EL (cell line): Measurements from ENCODE around the gene GNAL.

Experiments used
- DNase-seq: peaks from one replicate; pipeline ENCODE4 v3.0.0-alpha.2; 2016

Gene GNAL

DNA sequence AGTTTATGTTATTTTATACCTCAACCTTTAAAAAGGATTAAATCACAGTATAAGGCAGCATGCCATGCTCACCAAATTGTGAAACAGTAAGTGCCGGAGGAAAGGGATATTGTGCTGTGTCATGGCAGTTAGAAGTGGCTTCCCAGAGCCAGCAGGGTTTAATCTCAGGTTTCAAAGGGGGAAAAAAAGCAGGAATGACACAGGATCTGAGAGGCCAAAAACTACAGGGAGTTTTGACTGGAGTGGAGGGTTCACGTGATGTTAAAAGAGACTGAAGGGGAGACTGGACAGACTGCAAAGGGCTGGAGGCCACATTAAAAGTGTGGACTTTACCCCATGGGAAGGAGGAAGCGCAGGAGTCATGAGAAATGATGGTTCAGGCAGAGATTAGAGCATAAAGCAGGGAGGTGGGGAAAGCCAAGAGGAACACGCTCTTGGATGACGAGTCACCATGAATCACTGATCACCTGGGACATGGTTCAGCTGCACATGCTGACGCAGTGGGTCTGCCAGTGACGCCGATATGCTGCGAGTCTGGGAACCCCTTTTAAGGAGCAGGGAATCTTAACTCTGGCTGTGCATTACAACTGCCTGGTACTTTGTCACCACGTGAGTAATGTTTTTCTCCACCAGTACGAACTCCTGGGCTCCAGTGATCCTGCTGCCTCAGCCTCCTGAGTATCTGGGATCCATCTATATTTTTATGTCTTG, 168.3 kb downstream of the GNAL start:
- DNase-seq = peak; percentile 94

DNA sequence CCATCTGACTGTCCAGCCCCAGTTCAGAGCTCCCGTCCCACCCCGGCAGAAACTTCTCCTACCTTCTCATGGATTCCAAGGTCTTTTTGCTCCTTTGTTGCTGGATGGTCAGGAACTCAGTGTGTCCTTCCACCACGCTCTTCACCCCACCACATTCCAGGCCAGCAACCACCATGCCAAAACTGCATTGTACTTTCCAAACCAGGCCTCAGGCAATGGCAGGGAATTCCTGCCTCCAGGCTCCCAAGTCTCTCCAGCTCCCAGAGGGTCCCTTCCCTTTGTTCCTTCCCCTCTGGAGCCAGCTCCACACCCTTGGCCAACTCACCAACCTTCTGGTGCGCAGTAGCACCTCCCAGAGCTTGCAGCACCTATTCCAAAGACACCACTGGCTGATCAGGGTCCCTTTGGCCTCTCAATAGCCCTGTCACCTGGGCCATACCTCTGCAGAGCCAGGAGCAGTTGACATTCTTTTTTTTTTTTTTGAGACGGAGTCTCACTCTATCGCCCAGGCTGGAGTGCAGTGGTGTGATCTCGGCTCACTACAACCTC, 170.3 kb downstream of the GNAL start:
- peak; percentile 18 for DNase-seq

DNA sequence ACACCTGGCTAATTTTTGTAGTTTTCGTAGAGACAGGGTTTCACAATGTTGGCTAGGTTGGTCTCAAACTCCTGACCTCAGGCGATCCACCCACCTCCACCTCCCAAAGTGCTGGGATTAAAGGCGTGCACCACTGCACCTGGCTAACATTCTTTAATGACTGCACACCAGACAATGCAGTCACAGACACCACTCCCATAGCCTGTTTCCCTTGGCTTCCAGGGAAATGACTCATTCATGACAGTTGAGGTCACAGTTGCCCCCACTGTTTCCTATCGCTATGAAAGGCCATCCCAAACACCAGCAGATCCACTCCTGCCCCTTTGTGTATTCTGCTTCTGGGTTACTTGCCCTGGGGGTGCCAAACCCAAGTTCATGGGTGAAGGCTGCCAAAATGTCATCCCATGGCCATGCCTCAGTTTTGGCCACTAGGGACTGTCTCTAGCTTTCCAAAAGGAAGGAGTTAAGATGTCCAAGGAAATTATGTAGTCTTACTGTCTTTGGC, 170.9 kb downstream of the GNAL start:
- DNase-seq = peak; percentile 87

DNA sequence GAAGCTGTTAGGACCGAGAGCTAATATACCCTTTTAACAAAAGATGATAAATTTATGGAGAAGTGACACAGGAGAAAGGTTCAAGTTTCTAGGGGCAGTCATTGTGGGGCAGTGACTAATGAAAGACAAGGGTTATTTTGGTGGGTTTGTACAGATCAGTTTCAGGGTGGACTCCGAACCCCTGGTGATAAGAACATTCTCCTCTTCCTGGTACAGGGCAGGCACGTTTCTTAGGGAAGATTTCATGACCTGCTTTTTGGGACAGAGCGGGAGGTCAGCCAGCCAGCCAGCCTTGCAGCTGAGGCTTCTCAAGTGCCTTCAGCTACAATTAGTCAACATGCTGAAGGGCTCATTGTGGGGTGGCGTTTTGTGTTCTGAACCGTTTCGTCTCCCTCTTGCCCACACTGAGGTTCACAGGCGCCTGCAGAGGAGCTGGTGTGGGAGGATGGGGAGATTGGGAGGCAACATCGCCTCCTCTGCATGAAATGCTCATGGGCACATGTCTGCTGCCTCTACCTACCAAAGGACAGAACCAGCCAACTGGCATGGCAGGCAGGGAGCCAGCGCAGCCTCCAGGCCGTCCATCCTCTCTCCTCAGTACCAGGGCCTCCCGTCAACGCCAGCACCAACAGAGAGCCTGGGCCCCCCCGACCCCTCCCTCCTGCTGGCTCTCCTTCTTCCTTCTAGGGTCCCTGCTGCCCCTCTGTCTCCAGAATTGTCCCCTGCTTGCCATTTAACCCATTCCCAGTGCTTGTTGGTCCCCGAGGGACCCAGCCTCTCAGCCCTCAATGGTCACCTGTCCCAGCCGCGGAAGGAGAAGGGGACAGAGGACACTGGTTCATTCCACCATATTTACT, 171.8 kb downstream of the GNAL start:
- no peak for DNase-seq

DNA sequence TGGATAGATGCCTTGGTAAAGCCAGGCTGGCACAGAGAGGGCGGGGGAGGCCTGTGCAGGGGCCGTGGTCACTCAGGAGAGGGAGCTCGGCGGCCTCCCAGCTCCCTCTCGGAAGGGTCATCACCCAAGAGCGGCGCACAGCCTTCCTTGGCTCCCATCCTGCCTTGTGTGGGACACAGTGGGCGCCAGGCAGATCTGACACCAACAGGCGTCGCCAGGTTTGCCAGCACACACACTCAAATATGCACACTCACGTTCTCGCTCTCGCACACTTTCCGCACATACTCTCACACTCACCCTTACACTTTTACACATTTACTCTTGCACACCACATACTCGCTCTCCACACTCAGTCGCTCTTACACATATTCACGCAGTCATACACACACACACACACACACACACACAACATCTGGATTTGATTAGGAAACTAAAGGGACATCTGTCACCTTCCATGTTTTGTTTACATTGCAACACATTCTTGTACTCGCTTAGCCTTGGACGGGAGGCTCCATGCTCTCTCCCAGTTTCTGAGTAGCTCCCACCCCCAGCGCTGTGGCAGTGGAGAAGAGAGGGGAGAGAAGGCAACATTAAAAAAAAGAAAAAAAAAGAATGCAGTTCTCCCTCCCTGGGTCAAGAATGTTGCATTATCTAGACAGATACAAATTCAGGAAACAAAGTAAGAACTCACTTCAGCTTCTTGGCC, 172.7 kb downstream of the GNAL start:
- DNase-seq = no peak

DNA sequence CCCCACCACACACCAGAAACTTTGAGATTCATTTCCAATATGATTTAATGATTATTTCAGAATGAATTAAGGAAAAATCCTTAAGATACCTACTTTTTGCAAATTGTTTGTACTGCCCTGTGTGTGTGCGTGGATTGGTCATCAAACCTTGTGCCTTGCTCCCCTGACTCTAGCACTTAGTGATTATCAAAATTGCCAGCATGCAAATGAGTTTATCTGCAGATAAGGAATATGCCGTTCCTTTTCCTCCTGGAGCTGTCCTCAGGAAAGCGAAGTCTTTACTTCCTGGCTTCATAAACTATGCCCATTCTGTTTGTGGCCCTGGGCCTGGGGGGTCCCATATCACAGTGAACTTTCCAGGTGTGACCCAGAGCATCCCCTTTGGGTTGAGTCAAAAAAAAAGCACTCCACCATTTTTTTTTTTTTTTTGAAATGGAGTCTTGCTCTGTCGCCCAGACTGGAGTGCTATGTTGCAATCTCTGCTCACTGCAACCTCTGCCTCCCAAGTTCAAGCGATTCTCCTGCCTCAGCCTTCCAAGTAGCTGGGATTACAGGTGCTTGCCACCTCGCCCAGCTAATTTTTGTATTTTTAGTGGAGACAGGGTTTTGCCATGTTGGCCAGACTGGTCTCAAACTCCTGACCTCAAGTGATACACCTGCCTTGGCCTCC, 173.5 kb downstream of the GNAL start:
- no peak for DNase-seq

DNA sequence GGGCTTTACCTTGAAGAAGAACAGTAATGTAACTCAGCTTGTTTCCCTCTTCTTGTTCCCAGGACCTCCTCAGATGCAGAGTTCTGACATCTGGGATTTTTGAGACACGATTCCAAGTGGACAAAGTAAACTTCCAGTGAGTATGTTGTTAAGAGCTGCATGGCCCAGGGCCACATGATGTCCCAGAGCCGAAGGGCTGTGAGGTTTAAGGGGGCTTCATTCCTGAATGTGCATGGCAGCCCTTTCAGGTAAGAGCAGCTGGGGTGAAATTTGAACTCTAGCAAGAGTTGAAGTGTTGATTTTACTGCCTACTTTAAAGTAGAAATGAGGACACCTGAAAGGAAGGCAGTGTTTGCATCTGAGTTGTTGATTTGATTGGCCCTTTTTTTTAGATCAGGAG, 175.4 kb downstream of the GNAL start:
- DNase-seq = no peak

DNA sequence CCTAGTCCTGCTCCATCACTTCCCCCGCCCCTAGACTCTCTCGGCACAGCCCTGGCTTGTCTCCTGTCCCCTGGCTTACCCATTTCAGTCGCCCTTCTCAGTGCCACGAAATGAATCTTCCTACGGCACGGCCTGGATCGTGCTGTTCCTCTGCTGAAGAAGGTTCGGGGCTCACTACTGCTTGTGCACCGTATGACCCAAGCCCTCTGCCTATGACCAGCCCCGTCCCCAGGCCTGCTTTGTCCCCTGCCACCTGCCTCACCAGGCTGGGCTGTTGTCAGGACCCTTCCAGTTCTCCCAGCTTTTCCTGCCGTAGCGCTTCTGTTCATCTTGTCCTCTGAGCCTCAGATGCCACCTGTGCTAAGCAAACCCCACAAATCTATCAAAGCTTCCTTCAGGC, 176.0 kb downstream of the GNAL start:
- DNase-seq = no peak

DNA sequence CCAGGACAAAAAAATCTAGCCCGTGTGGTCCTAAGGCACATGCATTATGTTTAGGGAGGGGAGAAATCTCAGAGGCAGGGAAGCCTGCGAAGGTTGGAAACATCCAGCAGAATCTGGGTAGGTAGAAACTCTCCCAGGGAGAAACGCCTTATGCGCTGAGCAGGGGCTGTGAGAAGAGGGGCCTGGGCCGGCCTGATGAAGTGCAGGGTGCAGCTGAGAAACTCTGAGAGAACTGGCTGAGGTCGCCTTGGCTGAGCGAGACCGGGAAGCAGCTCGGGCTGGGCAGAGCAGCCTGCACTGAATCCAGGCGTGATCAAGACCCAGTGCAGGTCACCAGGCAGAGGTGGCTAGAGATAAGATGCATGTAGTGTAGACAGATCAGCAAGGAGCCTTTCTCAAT, 177.3 kb downstream of the GNAL start:
- no peak for DNase-seq

DNA sequence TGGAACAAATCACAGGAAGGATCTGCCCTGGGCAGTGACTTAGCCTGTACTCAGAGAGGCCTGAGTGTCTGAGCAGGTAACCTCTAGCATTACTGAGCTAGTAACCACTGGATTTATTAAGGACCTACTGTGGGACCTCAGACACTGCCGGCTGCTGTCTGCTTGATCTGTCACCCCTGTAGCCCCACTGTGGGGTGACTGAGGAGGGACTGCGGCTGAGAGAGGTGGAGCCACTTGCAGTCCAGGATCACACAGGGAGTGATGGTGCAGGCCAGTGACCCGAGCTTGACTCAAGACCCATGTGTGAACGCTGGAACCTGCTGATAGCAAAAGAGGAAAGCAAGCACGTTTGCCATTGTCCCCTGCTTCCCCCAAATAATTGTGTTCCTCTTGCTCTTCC, 177.7 kb downstream of the GNAL start:
- DNase-seq = no peak

DNA sequence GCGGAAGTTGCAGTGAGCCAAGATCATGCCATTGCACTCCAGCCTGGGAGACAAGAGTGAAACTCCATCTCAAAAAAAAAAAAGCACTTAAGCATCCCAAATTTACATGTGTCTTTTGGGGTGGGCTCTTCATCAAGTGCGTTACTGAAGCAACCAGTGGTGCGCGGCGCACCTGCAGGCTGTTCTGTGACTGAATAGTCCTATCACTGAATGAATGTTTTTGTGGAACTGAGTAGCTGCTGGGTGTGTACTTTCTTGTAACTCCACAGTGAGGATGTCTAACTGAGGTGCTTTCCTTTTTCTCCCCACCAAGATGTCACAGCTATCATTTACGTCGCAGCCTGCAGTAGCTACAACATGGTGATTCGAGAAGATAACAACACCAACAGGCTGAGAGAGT, 179.2 kb downstream of the GNAL start:
- DNase-seq = no peak

DNA sequence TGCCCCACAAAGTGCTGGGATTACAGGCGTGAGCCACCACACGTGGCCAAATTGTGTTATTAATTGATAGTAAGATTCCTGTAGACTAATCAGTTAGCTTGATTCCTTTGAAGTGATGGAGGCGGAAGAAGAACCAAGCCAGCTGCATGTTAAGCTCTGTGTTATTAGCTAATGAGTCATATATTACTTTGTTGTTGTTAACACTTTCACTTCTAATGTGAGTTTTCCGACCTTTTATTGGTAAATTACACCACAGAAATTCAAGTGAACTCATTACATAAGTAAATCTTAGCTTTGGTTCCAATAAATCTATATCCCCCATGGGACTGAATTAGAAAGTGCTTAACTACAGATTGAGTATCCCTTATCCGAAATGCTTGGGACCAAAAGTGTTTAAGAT, 182.4 kb downstream of the GNAL start:
- no peak for DNase-seq

DNA sequence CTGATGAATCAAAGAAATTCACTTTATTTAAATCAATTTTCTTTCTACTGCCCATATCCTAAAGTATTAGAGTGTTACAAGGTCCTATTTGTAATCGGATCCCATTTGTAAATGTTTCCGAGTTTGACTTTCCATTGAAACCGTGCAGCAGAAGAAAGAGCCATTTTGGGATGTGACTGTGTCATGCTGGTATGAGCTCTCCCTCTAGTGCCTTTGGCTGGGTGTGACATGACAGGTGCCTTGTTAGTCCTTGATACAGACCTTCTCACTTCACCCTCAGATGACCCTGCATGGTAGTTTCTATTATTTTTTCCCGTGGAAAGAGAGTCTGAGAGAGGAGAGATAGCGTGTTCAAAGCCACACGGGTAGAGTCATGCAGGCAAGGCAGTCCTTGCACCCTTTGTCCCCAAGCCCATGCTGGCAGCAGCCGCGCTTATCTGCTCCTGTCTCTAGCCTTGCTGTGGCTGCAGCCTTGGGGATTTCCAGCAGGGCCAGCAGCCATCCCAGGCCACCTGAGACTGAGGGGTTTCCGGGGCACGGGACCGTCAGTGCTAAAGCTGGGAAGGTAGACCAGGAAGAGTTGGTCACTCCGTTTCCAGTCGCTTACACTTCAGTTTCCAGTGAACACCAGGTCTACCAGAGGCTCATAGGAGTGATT, 183.5 kb downstream of the GNAL start:
- peak; percentile 29 for DNase-seq

DNA sequence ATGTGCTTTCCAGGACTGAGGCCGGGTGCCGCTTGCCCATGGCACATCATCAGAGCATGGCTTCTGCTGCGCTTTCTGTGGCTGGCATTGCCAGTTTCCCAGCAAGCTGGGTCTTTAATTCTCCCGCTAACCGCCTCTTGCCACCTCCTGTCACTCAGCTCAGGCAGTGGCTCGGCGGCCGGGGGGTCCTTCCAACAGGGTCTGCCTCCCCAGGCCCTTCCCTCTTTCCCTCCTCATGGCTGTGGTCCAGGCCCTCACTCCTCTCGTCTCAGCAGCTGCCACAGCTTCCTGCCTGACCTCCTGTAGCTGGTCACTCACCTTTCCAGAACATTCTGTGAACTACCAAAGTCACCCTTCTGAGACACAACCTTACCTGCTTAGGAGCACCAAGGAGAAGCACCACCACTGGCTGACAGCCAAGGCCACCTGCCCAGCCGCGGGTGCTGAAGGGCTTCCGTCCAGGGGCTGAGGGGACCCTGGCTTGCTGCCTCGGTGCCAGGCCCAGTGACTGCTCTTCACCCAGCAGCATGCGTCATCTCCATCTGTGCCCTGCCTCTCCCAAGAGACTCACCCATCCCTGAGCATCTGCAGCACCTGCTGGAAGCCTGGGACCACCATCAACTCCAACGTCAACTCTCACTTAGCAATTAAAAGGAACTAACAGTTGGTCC, 184.7 kb downstream of the GNAL start:
- no peak for DNase-seq

DNA sequence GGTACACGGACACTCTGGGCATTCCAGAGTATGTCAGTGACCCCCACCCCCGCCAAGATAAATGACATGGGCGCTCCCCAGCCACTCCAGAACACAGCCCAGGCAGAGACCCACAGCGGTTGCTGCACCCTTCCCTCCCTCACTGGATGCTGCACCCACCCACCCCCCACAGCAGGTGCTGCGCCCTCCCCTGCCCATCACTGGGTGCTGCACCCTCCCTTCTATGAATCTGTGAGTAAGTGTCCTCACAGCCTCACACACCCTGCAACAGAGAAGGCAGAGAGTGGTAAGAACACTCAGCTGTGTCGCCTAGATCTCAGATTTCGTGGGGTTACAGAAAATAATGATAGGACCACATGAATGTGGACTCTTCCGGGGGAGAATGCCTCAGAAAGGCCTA, 185.6 kb downstream of the GNAL start:
- no peak for DNase-seq

DNA sequence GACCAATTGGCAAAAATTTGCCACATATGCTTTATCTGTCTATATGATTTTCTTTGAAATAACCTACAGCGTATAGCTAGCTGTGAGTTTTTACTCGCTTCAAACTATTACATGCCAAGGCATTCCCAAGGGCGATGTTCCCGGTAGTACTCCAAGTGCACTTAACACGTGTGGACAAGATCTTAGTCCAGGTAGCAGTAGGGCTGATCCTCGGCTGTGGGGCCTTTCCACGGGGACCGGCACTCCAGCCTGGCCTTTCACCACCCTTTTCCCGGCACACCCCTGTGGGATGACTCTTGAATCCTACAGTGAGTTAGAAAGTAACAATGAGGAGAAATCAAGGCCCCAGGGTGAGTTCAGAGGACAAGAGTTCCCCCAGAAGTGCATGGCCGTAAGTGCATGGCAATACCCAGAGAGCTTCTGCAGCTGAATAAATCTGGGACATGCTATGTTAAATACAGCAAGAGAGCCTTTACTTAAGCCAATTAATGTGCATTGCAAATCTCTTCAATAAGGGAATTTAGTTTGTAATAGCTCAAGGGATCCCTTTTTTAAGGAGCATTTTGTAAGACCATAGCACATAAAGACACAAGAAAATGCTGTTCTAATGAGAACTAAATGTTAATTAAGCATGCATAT, 188.6 kb downstream of the GNAL start:
- DNase-seq = no peak

DNA sequence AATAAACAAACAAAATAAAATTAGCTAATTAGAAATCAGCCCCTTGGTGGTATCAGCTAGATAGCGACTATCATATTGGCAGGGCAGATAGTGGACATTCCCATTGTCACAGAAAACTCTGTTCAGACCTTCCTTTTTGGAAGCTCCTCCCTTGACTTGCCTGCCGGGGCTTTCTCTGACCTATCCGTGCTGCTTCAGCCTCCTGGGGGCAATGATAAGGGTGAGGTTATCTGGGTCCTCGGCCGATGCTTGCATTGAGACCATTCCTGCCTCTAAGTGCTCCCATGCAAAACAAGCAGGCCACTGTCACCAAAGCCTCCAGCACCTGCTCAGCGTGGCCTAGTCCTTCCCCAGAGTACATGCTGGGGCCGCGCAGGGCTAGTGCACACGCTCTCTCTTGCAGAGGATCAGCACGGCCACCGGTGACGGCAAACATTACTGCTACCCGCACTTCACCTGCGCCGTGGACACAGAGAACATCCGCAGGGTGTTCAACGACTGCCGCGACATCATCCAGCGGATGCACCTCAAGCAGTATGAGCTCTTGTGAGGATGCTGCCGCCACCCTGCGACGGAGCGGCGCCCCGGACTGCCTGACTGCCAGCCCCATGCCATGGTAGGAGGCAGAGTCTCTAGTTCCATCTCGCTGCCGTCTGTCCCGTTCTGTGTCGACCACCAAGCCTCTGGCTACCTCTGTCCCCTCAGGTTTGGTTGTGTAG, 191.7 kb downstream of the GNAL start:
- DNase-seq = no peak

DNA sequence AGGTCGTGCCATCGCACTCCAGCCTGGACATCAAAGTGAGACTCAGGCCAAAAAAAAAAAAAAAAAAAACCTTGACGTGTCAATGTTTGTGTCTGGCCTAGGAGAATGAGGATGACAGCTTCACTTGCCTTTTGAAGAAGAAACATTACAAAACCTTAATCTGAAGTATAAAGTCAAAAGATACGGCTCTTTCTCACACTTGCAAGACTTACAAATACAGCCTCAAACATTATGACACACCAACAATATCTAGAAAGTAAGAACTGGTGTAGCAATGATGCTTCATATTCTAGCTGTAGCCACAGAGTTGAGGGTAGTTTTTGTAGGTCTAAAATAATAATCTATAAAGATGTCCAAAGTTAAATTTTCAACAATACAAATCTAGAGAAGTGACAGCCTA, 193.6 kb downstream of the GNAL start:
- DNase-seq = no peak

DNA sequence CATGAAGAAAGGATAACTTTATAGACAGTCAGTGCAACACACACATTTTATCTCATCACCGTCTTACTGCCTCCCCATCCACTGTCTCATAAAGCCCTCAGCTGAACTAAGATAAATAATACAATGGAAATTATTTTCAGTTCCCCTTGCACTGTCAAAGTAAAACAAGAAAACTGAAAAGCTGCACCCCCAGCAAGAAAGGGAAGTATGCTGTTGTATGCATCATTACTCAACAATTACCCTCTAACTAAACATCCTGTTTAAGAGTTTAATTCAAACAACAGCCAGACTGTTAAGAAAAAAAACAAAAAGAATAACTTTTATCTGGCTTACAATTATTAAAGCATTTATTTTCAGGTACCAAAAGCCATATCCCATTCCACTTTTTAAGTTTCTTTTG, 194.1 kb downstream of the GNAL start:
- no peak for DNase-seq

DNA sequence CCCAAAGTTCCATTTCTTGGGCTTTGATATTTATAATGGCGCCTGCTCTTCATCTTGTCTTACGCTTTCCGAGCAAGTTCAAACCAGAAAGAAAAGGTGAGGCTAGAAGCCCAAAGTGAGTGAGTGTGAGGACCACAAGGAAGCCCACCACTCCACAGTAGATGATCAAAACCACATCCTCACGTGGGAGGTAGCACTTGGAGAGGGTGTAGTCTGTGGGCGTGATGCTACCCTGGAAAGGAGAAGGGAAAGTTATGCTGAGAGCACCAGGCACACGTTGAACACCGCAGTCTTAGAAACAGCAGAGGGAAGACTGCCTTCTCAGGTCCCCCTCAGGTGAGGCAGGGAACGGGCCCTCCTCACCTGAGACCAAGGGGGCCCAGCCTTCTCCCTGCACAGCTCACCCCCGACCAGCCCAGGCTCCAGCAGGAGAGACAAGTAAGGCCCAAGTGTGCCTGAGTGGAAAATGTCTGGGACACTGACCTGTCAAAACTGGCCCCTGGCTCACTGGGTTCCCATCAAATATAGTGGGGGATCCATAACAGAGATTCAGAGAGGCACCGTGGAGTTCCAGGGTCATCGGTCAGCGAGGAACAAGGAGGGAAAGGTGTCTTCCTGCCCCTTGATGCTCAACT, 195.4 kb downstream of the GNAL start:
- DNase-seq = no peak
